Activated naive CD8-positive, alpha-beta T cell treated with anti-CD3 and anti-CD28 coated beads, Interleukin-2, amount 50 U/mL, for 24 hours (primary cell): Measurements from ENCODE around the gene ZSCAN29.

Experiments
- ATAC-seq: fragments of 150-1000 bp; cut with Tn5 transposase; one replicate; pipeline ENCODE4 v1.10.0; 2021
- DNase-seq: peaks from one replicate; pipeline ENCODE4 v3.0.0; 2021
- H3K27ac Mint-ChIP-seq: one replicate; pipeline ENCODE4 v1.8.0; 2021; ENCODE audit warnings: mild to moderate bottlenecking, mixed read lengths
- H3K27me3 Mint-ChIP-seq: one replicate; pipeline ENCODE4 v1.8.0; 2021; ENCODE audit warnings: mixed read lengths
- H3K36me3 Mint-ChIP-seq: one replicate; pipeline ENCODE4 v1.8.0; 2021; ENCODE audit warnings: low read depth, mixed read lengths
- H3K4me1 Mint-ChIP-seq: one replicate; pipeline ENCODE4 v1.8.0; 2021; ENCODE audit warnings: mixed read lengths
- H3K4me3 Mint-ChIP-seq: one replicate; pipeline ENCODE4 v1.8.0; 2021; ENCODE audit warnings: mild to moderate bottlenecking, moderate library complexity, mixed read lengths
- H3K9me3 Mint-ChIP-seq: one replicate; pipeline ENCODE4 v1.8.0; 2021; ENCODE audit warnings: mixed read lengths

Gene ZSCAN29

DNA sequence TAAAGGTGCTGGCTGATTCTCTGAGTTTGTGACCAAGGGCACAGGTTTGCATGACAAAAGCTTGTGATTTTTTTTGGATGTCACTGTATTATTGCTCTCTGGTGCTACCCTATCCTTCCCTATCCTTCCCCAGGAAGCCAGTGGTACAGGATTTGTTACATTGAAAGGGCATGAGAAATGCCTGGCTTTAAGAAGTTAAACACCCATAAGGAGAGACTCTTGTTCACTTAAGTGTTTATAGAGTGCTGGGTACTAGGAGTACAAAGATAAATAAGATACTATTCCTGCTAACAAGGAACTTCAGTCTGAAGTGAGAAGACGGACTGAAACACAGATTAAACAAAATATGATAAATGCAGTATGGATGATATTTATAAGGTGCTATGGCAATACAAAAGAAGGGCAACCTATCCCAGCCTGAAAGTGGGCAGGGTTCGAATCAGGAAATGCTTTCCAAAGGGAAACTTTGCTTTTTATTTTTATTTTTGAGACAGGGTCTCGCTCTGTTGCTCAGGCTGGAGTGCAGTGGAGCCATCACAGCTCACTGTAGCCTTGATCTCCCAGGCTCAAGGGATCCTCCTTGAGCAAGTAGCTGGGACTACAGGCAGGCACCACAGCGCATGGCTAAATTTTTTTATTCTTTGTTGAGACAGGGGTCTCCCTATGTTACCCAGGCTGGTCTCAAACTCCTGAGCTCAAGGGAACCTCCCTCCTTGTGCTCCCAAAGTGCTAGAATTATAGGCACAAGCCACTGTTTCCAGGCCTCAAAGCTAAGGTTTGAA is 51.7 kb downstream of the ZSCAN29 start:
- peaks cover 6% of the 10 kb centered on the region for H3K27me3 Mint-ChIP-seq
- no peaks in the 10 kb centered on the region for H3K36me3 Mint-ChIP-seq
- no peaks in the 10 kb centered on the region for H3K9me3 Mint-ChIP-seq
- no peak overlapping the region for H3K4me3 Mint-ChIP-seq
- no peaks in the 10 kb centered on the region for H3K4me1 Mint-ChIP-seq
- DNase-seq, result no peak
- no peak for ATAC-seq
- no peak overlapping the region for H3K27ac Mint-ChIP-seq

DNA sequence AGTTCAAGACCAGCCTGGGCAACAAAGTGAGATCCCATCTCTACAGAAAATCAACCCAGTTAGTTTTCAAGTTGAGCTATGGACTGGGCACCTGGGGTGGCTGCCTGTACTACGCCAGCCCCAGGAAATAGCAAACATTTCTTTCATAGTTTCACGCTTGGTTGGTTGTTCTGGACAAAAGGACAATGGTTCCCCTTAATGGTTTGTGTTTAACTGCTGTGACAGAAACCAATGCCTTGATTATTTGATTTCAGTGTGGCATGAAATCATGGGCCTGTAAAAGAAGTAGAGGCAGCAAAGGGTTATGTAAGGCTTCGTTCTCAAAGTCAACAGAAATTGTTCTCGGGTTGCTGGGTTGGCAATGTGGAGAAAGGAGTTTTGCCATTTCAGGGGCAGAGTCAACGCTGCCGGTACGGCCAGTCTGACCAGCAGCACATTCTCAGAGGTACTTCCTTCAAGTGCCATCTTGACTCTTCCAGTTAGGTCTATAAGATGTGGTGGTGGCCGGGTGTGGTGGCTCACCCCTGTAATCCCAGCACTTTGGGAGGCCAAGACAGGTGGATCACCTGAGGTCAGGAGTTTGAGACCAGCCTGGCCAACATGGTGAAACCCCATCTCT is 53.2 kb downstream of the ZSCAN29 start:
- Mint-ChIP-seq H3K27me3 (peaks cover 11% of the 10 kb centered on the region), H3K27ac (no peak overlapping the region), H3K4me1 (no peaks in the 10 kb centered on the region), H3K36me3 (no peaks in the 10 kb centered on the region), H3K4me3 (no peak overlapping the region), H3K9me3 (no peaks in the 10 kb centered on the region)
- DNase-seq (no peak), ATAC-seq (no peak)

DNA sequence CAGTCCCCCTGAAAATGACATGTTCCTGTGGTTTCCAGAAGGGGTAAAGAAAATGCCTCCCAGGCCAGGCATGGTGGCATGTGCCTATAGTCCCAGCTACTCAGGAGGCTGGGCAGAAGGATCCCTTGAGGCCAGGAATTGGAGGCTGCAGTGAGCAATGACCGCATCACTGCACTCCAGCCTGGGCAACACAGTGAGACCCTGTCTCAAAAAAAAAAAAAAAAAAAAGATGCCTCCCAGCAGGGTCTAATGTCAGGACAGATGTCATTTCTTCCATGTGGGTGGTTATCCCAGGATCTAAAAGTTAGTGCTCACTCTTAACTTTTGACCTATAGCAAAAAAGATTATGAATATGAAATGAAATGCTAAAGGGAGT is 53.9 kb downstream of the ZSCAN29 start:
- DNase-seq (no peak), ATAC-seq (no peak)
- Mint-ChIP-seq H3K36me3 (no peaks in the 10 kb centered on the region), H3K9me3 (no peaks in the 10 kb centered on the region), H3K4me3 (no peak overlapping the region), H3K27me3 (peaks cover 12% of the 10 kb centered on the region), H3K4me1 (no peaks in the 10 kb centered on the region), H3K27ac (no peak overlapping the region)

DNA sequence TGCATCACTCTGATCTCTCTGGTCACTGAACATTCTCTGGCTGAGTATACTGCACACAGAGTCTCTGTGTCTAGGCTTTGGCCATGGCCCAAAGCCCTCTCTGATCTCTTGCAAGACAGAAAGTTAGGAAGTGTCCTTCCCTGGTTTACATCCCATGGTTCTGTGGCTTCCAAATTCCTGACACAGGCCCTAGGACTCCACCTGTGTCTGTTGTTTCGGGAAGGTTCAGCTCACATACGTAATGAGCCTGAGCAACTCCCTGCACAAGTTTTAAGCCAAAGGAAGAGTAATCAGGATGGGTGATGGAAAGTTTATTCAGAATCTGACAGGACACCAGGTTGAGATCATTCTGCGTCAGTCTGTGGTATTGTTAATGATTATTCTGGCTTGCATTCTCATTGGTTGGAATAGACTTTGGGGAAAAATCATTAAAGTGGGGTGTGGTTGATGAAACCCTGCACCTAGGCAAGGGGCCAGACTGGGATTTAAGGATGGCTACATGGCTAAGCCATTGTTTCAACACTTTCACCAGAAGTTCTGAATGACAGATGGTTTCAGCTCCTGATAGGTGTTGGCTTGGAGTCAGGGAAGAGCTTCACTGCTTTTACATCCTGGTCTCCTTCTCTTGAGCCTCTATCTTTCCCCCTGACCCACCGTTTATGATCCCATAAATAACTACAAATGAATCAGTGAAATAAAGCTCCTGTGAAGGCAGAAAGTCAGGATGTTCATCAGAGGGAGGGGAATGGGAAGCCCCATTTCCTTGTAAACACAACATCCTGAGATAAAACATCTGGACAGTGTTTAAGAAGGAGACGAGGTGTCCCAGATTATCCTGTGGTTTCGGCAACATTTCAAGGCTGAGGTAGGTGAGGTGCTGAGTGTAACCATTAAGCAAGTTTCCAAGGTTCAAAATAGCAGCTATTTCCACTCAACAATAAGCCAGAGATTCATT is 54.5 kb downstream of the ZSCAN29 start:
- no peaks in the 10 kb centered on the region for H3K36me3 Mint-ChIP-seq
- no peaks in the 10 kb centered on the region for H3K9me3 Mint-ChIP-seq
- H3K4me3 Mint-ChIP-seq, result no peak overlapping the region
- H3K27ac Mint-ChIP-seq, result no peak overlapping the region
- DNase-seq (no peak), ATAC-seq (no peak)
- H3K4me1 Mint-ChIP-seq, result no peaks in the 10 kb centered on the region
- H3K27me3 Mint-ChIP-seq, result peaks cover 17% of the 10 kb centered on the region

DNA sequence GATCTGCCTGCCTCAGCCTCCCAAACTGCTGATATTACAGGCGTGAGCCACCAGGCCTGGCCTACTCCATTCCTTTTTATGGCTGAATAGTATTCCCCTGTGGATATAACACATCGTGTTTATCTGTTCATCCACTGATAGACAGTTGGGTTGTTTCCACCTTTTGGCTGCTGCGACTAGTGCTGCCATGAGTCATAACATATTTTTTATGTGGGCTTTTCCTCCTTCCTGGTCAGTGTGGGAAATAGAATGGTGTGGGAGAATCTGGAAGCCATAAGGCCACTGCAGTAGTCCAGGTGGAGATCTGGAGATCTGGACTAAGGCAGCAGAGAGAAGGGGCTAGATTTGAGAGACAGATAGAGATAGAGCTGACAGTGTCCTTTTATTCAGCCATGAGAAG is 56.7 kb downstream of the ZSCAN29 start:
- no peak overlapping the region for H3K27ac Mint-ChIP-seq
- H3K9me3 Mint-ChIP-seq, result no peaks in the 10 kb centered on the region
- ATAC-seq, result no peak
- H3K4me3 Mint-ChIP-seq, result no peak overlapping the region
- H3K36me3 Mint-ChIP-seq, result no peaks in the 10 kb centered on the region
- peaks cover 27% of the 10 kb centered on the region for H3K27me3 Mint-ChIP-seq
- no peak for DNase-seq
- H3K4me1 Mint-ChIP-seq, result no peaks in the 10 kb centered on the region

DNA sequence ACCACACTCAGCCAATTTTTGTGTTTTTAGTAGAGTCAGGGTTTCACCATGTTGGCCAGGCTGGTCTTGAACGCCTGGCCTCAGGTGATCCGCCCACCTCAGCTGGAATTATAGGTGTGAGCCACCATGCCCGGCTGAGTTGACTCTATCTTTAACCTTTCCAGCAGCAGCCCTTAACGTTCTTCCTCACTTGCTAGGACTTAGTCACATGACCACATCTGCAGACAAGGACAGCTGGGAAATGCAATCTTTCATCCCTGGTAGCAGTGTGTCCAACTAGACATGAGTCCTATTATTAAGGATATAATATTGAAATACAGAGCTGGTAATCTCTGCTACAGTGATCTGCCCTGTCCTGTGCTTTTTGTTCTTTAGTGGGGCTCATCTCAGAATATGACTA is 58.5 kb downstream of the ZSCAN29 start:
- Mint-ChIP-seq H3K27ac (no peak overlapping the region), H3K4me1 (no peaks in the 10 kb centered on the region), H3K36me3 (no peaks in the 10 kb centered on the region), H3K27me3 (peaks cover 32% of the 10 kb centered on the region), H3K4me3 (no peak overlapping the region), H3K9me3 (no peaks in the 10 kb centered on the region)
- DNase-seq (no peak), ATAC-seq (no peak)
